Upper lobe of left lung (tissue), 4 donors: ENCODE data around the gene KCNMA1.

Experiments used
- EP300 ChIP-seq, 4 donors: sonication (generic); formaldehyde crosslinking; IDR thresholded peaks; one replicate each; pipeline ENCODE4 v1.5.1; 2017; ENCODE audit warnings: antibody characterized with exemption in 4 of 4, control low read depth in 2 of 4
- POLR2A ChIP-seq, 4 donors: fragments of 450-650 bp; IDR thresholded peaks; one replicate each; pipeline ENCODE4 v1.5.1; 2016 to 2017; ENCODE audit warnings: antibody characterized with exemption in 4 of 4, mild to moderate bottlenecking in 2 of 4
- POLR2AphosphoS5 ChIP-seq, 2 donors: sonication (generic); formaldehyde crosslinking; IDR thresholded peaks; one replicate each; pipeline ENCODE4 v1.5.1; 2017; ENCODE audit warnings: antibody characterized with exemption in 2 of 2
- TF ChIP-seq, protein P1 (sequence below), 6 experiments: fragments of 450-650 bp in 4 of 6; fragments of 200-600 bp in 2 of 6; sonication (generic) in 2 of 6; IDR thresholded peaks; one replicate each; pipeline ENCODE4 v1.5.1; 2016 to 2019; ENCODE audit warnings: antibody characterized with exemption in 6 of 6

DNA sequence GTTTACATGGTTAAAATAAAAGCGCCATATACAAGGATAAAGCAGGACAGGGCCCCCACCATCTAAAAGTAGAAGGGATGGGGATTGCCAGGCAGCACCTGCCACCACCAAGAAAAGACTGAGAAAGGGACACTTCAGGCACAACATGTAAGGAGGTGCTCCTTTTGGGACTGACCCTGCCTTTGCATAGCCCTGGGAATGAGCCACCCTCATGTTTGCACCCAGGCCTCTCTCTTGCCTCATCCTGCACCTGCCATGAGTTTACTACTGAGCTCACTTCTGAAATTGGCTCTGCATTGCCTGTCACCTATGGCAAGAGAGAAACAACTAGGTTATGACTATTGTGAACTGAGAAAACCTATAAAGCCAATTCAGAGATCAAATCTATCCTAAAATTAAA, 489.7 kb downstream of the KCNMA1 start:
- TF ChIP-seq POLR2A (IDR thresholded peaks at IDR 0.05) (no peak), EP300 (IDR thresholded peaks at IDR 0.05) (no peak), POLR2AphosphoS5 (IDR thresholded peaks at IDR 0.05) (no peak)
- TF ChIP-seq, protein P1, sequence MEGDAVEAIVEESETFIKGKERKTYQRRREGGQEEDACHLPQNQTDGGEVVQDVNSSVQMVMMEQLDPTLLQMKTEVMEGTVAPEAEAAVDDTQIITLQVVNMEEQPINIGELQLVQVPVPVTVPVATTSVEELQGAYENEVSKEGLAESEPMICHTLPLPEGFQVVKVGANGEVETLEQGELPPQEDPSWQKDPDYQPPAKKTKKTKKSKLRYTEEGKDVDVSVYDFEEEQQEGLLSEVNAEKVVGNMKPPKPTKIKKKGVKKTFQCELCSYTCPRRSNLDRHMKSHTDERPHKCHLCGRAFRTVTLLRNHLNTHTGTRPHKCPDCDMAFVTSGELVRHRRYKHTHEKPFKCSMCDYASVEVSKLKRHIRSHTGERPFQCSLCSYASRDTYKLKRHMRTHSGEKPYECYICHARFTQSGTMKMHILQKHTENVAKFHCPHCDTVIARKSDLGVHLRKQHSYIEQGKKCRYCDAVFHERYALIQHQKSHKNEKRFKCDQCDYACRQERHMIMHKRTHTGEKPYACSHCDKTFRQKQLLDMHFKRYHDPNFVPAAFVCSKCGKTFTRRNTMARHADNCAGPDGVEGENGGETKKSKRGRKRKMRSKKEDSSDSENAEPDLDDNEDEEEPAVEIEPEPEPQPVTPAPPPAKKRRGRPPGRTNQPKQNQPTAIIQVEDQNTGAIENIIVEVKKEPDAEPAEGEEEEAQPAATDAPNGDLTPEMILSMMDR (IDR thresholded peaks at IDR 0.05): no peak
